HG03439 (cell line): ENCODE data around the gene PTK6.
"Not testable (repeated sequence)": the region's sequence is repeated elsewhere in the genome, so short reads cannot be mapped to it uniquely, and the experiment has no call there.

Experiments used
- ATAC-seq: cut with Tn5 transposase; IDR thresholded peaks from one replicate; pipeline ENCODE4 v1.9.1; 2021; ENCODE audit warnings: mild to moderate bottlenecking, moderate library complexity; ENCODE audit not compliant: unreplicated experiment

Gene PTK6

GRCh38 chr20:63483834-63484233 is 53.3 kb downstream of the PTK6 start:
- no peak for ATAC-seq

- no peak for ATAC-seq
Observed at GRCh38 chr20:63482021-63482587, 55.1 kb downstream of the PTK6 start.

- ATAC-seq, result no peak
Observed at GRCh38 chr20:63481503-63481902, 55.7 kb downstream of the PTK6 start.

GRCh38 chr20:63479695-63480419 is 57.3 kb downstream of the PTK6 start:
- ATAC-seq, result not testable (repeated sequence)

- no peak for ATAC-seq
Observed at GRCh38 chr20:63478346-63479302, 58.6 kb downstream of the PTK6 start.
